ENCODE measurements around the gene GRM3.
"Not testable (repeated sequence)": the region's sequence is repeated elsewhere in the genome, so short reads cannot be mapped to it uniquely, and the experiment has no call there.

The GRM3 gene

GRCh38 chr7:86643561-86644281 lies at the start of gene GRM3:
TSS of gene GRM3 (plus strand) at chr7:86643909. CDS start at chr7:86765146, 121,237 bp downstream.
- no peak for DNase-seq (ENCODE audit: low read depth)

- no peak for DNase-seq (ENCODE audit: low read depth)
Measured at GRCh38 chr7:86598311-86598710, 45.4 kb upstream of the GRM3 start.

GRCh38 chr7:86598721-86599120 lies 45.0 kb upstream of the GRM3 start:
- DNase-seq (ENCODE audit: low read depth): no peak

- DNase-seq (ENCODE audit: low read depth): no peak
Measured at GRCh38 chr7:86600506-86601290, 43.0 kb upstream of the GRM3 start.

GRCh38 chr7:86615711-86616110 lies 28.0 kb upstream of the GRM3 start:
- not testable (repeated sequence) for DNase-seq (ENCODE audit: low read depth)

GRCh38 chr7:86644282-86645224 lies 844 bp downstream of the GRM3 start:
- DNase-seq (ENCODE audit: low read depth): no peak

- no peak for DNase-seq (ENCODE audit: low read depth)
Measured at GRCh38 chr7:86645225-86645608, 1.5 kb downstream of the GRM3 start.

- DNase-seq (ENCODE audit: low read depth): no peak
Measured at GRCh38 chr7:86645676-86646276, 2.1 kb downstream of the GRM3 start.

GRCh38 chr7:86647385-86648094 lies 3.8 kb downstream of the GRM3 start:
- DNase-seq (ENCODE audit: low read depth): no peak

- DNase-seq (ENCODE audit: low read depth): no peak
Measured at GRCh38 chr7:86648169-86648568, 4.5 kb downstream of the GRM3 start.

GRCh38 chr7:86653919-86654659 lies 10.4 kb downstream of the GRM3 start:
- DNase-seq (ENCODE audit: low read depth): no peak

GRCh38 chr7:86657948-86658347 lies 14.2 kb downstream of the GRM3 start:
- DNase-seq (ENCODE audit: low read depth): no peak

GRCh38 chr7:86660950-86661462 lies 17.3 kb downstream of the GRM3 start:
- no peak for DNase-seq (ENCODE audit: low read depth)

- DNase-seq (ENCODE audit: low read depth): no peak
Measured at GRCh38 chr7:86664486-86664885, 20.8 kb downstream of the GRM3 start.

- no peak for DNase-seq (ENCODE audit: low read depth)
Measured at GRCh38 chr7:86664991-86665390, 21.3 kb downstream of the GRM3 start.

GRCh38 chr7:86665669-86666068 lies 22.0 kb downstream of the GRM3 start:
- no peak for DNase-seq (ENCODE audit: low read depth)

- no peak for DNase-seq (ENCODE audit: low read depth)
Measured at GRCh38 chr7:86667732-86668131, 24.0 kb downstream of the GRM3 start.

GRCh38 chr7:86668315-86668714 lies 24.6 kb downstream of the GRM3 start:
- DNase-seq (ENCODE audit: low read depth): no peak

- DNase-seq (ENCODE audit: low read depth): no peak
Measured at GRCh38 chr7:86687831-86688230, 44.1 kb downstream of the GRM3 start.

- no peak for DNase-seq (ENCODE audit: low read depth)
Measured at GRCh38 chr7:86689363-86689762, 45.7 kb downstream of the GRM3 start.

Measured in stimulated activated CD8-positive, alpha-beta memory T cell treated with anti-CD3 and anti-CD28 coated beads, Interleukin-7, amount 100 ng/mL, for 24 hours (primary cell).